DOHH2 (cell line): ENCODE data around the gene LHFPL6.

Source experiments
- CTCF ChIP-seq: fragments of 200-600 bp; sonication (generic); IDR thresholded peaks from one replicate; pipeline ENCODE4 v1.5.1; 2014; ENCODE audit warnings: antibody characterized with exemption, mild to moderate bottlenecking, low read depth, low read length; ENCODE audit not compliant: poor library complexity, severe bottlenecking
- EZH2phosphoT487 ChIP-seq: fragments of 200-600 bp; sonication (generic); IDR thresholded peaks from 2 replicates; pipeline ENCODE4 v1.6.1; 2017; ENCODE audit warnings: borderline replicate concordance, mild to moderate bottlenecking, antibody characterized with exemption, low read length, moderate library complexity, mixed read lengths

- TF ChIP-seq CTCF (no peak), EZH2phosphoT487 (no peak)
Observed at GRCh38 chr13:39371706-39372105, 231.3 kb downstream of the LHFPL6 start.
